Measurements from ENCODE around the gene PRSS27. TPM values are rescaled to one million over a fixed set of nuclear protein-coding genes. Genes with fewer than 3 reads are reported as not detected.

Gene PRSS27
- total and polyA plus RNA-seq, 2 of the 4 experiments (the other 2 are of a cell fraction), result under 0.01 to 0.58 TPM

- no peak overlapping the region for H3K9ac ChIP-seq (ENCODE audit: low read depth, low read length)
- no peak overlapping the region for H3K23ac ChIP-seq (ENCODE audit: low read depth, low read length)
- in situ Hi-C loops (cut with MboI; ENCODE audit: low sequenced_read_pairs) (no loop called here), dilution Hi-C loops (cut with HindIII; ENCODE audit: low sequenced_read_pairs, unreplicated experiment) (no loop called here), intact Hi-C loops (cut with micrococcal nuclease) (no loop called here)
- H2AFZ ChIP-seq (replicated peaks; ENCODE audit: low read length, poor library complexity), result no peak overlapping the region
- H3K4me1 ChIP-seq (ENCODE audit: control insufficient read depth, insufficient read depth, low read length), result peaks cover 8% of the 10 kb centered on the region
- DNase-seq, result no peak
- peaks cover 97% of the 10 kb centered on the region for H4K20me1 ChIP-seq (ENCODE audit: insufficient read depth, low read length)
- no peak overlapping the region for H2BK20ac ChIP-seq (ENCODE audit: low read depth, low read length)
- H3K9me1 ChIP-seq (ENCODE audit: insufficient read depth, low read length), result peaks cover 5% of the 10 kb centered on the region
- H3K9me3 ChIP-seq (ENCODE audit: control insufficient read depth, insufficient read depth, low read length), result no peaks in the 10 kb centered on the region; the same call in 1 of the 2 replicates
- H3K27me3 ChIP-seq (ENCODE audit: control insufficient read depth, insufficient read depth, low read length), result no peaks in the 10 kb centered on the region
- no peak overlapping the region for H4K5ac ChIP-seq (ENCODE audit: low read depth, low read length)
- H2BK15ac ChIP-seq (ENCODE audit: low read depth, low read length), result no peak overlapping the region
- H2AK9ac ChIP-seq (replicated peaks; ENCODE audit: low read depth, low read length, poor library complexity), result no peak overlapping the region
- no peak overlapping the region for H3K56ac ChIP-seq (ENCODE audit: extremely low read depth, insufficient read depth, low read length)
- no peak overlapping the region for H2AK5ac ChIP-seq (ENCODE audit: low read depth, low read length)
- H4K91ac ChIP-seq (ENCODE audit: insufficient read depth, low read depth, low read length), result no peak overlapping the region
- H2BK120ac ChIP-seq (ENCODE audit: low read depth, low read length), result no peak overlapping the region
- no peak overlapping the region for H3K4me3 ChIP-seq (ENCODE audit: insufficient read depth, low read depth, low read length)
- no peak overlapping the region for H3K18ac ChIP-seq (ENCODE audit: low read depth, low read length)
- TF ChIP-seq RFX5 (IDR thresholded peaks at IDR 0.05; ENCODE audit: low read depth, low read length), result no peak
- TF ChIP-seq ELK1 (IDR thresholded peaks at IDR 0.05; ENCODE audit: borderline replicate concordance, low read depth, low read length), result no peak
- no peak for TF ChIP-seq MXI1 (IDR thresholded peaks at IDR 0.05; ENCODE audit: borderline replicate concordance, low read depth, low read length)
- TF ChIP-seq CEBPB (IDR thresholded peaks at IDR 0.05; ENCODE audit: low read depth, low read length), result no peak
- TF ChIP-seq CTCF (conservative IDR thresholded peaks at IDR 0.05; ENCODE audit: low read depth, low read length), result no peak
- TF ChIP-seq BHLHE40 (IDR thresholded peaks at IDR 0.05; ENCODE audit: low read depth, low read length), result no peak
- no peak for TF ChIP-seq USF2 (IDR thresholded peaks at IDR 0.05; ENCODE audit: low read depth, low read length)
- TF ChIP-seq MAZ (IDR thresholded peaks at IDR 0.05; ENCODE audit: borderline replicate concordance, low read depth, low read length), result no peak
- H3K4me2 ChIP-seq (ENCODE audit: low read depth, low read length), result no peak overlapping the region
- H3K4ac ChIP-seq (ENCODE audit: low read depth, low read length), result no peak overlapping the region
- 93% methylated on average over 8 of the region's 17 CpGs; no CpG with 5 or more reads in 1 of the 2 experiments for WGBS, 2 experiments (ENCODE audit: extremely low coverage in 2 of 2, insufficient read length in 1 of 2)
- ChIA-PET POLR2A (ENCODE audit: unreplicated experiment) (no interaction called here), CTCF (no interaction called here)
- no peak overlapping the region for H3K27ac ChIP-seq (ENCODE audit: insufficient read depth, low read length)
- no peak overlapping the region for H3K14ac ChIP-seq (replicated peaks; ENCODE audit: low read depth, low read length)
- peaks cover 32 to 96% of the 10 kb centered on the region in 2 experiments for H3K79me1 ChIP-seq (ENCODE audit: low read depth in 1 of 2, low read length in 2 of 2)
- no peak overlapping the region for H2BK5ac ChIP-seq (ENCODE audit: low read depth, low read length, poor library complexity, severe bottlenecking)
- H3K36me3 ChIP-seq (ENCODE audit: control insufficient read depth, insufficient read depth, low read length), result peaks cover 97% of the 10 kb centered on the region
- BruUV-seq (replicated peaks), result no TSS peak
- no peak overlapping the region for H4K8ac ChIP-seq (ENCODE audit: low read depth in 2 of 2, low read length in 2 of 2)
- no peak for ATAC-seq (ENCODE audit: low read depth)
Observed at GRCh38 chr16:2768403-2769089, 48.5 kb upstream of the PRSS27 start.
